ENCODE measurements around the gene RAF1.

DNA sequence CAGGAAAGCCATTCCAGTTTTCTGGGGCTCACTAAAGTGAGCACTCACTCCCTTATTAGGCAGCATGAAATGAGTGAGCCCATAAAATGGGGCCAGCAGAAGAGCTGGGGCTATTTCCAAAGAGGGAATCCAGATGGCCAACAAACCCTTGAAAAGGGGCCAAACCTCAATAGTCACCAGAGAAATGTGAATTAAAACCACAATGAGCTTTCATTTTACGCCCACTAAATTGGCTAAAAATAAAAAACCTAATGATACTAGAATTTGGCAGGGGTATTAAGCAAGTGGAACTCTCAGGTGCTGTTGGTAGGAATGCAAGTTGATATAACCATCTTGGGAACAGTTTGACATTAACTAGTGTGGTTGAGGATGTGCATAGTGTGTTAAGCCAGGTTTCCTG, 42.1 kb upstream of the RAF1 start:
- TF ChIP-seq, protein P1, sequence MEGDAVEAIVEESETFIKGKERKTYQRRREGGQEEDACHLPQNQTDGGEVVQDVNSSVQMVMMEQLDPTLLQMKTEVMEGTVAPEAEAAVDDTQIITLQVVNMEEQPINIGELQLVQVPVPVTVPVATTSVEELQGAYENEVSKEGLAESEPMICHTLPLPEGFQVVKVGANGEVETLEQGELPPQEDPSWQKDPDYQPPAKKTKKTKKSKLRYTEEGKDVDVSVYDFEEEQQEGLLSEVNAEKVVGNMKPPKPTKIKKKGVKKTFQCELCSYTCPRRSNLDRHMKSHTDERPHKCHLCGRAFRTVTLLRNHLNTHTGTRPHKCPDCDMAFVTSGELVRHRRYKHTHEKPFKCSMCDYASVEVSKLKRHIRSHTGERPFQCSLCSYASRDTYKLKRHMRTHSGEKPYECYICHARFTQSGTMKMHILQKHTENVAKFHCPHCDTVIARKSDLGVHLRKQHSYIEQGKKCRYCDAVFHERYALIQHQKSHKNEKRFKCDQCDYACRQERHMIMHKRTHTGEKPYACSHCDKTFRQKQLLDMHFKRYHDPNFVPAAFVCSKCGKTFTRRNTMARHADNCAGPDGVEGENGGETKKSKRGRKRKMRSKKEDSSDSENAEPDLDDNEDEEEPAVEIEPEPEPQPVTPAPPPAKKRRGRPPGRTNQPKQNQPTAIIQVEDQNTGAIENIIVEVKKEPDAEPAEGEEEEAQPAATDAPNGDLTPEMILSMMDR (IDR thresholded peaks at IDR 0.05), result no peak
- no peak for TF ChIP-seq POLR2A (IDR thresholded peaks at IDR 0.05)
